ENCODE measurements around the gene RFTN2. TPM values are rescaled to one million over a fixed set of nuclear protein-coding genes. Genes with fewer than 3 reads are reported as not detected.

RFTN2 gene
- total and polyA plus RNA-seq, 2 of the 13 experiments (the other 11 are each of a cell fraction or from before 2014, with no cell fraction given): not detected

GRCh38 chr2:197613509-197613987, 61.8 kb downstream of the RFTN2 start (continued):
- TF ChIP-seq ZNF687 (CRISPR knock-in tag; IDR thresholded peaks at IDR 0.05) (no peak), SATB2 (CRISPR knock-in tag; IDR thresholded peaks at IDR 0.05) (no peak; the same call in 1 of the 2 replicates), NFIB (CRISPR knock-in tag; IDR thresholded peaks at IDR 0.05; ENCODE audit: borderline replicate concordance) (no peak), ZFP36 (IDR thresholded peaks at IDR 0.05; ENCODE audit: borderline replicate concordance, low read depth, low read length, partially characterized antibody) (peak; percentile 70), PHF21A (CRISPR knock-in tag; IDR thresholded peaks at IDR 0.05) (peak; percentile 96), GTF2F1 (IDR thresholded peaks at IDR 0.05; ENCODE audit: low read length) (no peak), CENPX (CRISPR knock-in tag; IDR thresholded peaks at IDR 0.05) (no peak), ZNF143 (CRISPR knock-in tag; IDR thresholded peaks at IDR 0.05) (no peak), ZBTB2 (CRISPR knock-in tag; IDR thresholded peaks at IDR 0.05; ENCODE audit: low read depth) (no peak), CSRNP2 (CRISPR knock-in tag; conservative IDR thresholded peaks at IDR 0.05; ENCODE audit: low read depth) (no peak), ZBTB20 (CRISPR knock-in tag; IDR thresholded peaks at IDR 0.05; ENCODE audit: borderline replicate concordance, low read depth) (peak; percentile 100), FLYWCH1 (CRISPR knock-in tag; IDR thresholded peaks at IDR 0.05) (no peak), ZNF24 (IDR thresholded peaks at IDR 0.05) (peak; percentile 86), ZNF629 (CRISPR knock-in tag; conservative IDR thresholded peaks at IDR 0.05) (no peak), MATR3 (CRISPR knock-in tag; IDR thresholded peaks at IDR 0.05) (no peak), ZSCAN5A (CRISPR knock-in tag; IDR thresholded peaks at IDR 0.05; ENCODE audit: borderline replicate concordance) (0 out of 2 replicates have a peak, but pooled peaks have one; percentile 75)
- TF ChIP-seq, protein P1, sequence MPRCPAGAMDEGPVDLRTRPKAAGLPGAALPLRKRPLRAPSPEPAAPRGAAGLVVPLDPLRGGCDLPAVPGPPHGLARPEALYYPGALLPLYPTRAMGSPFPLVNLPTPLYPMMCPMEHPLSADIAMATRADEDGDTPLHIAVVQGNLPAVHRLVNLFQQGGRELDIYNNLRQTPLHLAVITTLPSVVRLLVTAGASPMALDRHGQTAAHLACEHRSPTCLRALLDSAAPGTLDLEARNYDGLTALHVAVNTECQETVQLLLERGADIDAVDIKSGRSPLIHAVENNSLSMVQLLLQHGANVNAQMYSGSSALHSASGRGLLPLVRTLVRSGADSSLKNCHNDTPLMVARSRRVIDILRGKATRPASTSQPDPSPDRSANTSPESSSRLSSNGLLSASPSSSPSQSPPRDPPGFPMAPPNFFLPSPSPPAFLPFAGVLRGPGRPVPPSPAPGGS (CRISPR knock-in tag; IDR thresholded peaks at IDR 0.05): 0 out of 2 replicates have a peak, but pooled peaks have one; percentile 51
- TF ChIP-seq, protein P2, sequence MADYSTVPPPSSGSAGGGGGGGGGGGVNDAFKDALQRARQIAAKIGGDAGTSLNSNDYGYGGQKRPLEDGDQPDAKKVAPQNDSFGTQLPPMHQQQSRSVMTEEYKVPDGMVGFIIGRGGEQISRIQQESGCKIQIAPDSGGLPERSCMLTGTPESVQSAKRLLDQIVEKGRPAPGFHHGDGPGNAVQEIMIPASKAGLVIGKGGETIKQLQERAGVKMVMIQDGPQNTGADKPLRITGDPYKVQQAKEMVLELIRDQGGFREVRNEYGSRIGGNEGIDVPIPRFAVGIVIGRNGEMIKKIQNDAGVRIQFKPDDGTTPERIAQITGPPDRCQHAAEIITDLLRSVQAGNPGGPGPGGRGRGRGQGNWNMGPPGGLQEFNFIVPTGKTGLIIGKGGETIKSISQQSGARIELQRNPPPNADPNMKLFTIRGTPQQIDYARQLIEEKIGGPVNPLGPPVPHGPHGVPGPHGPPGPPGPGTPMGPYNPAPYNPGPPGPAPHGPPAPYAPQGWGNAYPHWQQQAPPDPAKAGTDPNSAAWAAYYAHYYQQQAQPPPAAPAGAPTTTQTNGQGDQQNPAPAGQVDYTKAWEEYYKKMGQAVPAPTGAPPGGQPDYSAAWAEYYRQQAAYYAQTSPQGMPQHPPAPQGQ (CRISPR knock-in tag; IDR thresholded peaks at IDR 0.05; ENCODE audit: borderline replicate concordance): no peak; the same call in 1 of the 2 replicates

All from HepG2 (cell line).